ENCODE results near the gene AVL9. TPM values are rescaled to one million over a fixed set of nuclear protein-coding genes. Genes with fewer than 3 reads are reported as not detected.

The AVL9 gene
- total and polyA plus RNA-seq, 2 of the 13 experiments (the other 11 are each of a cell fraction or from before 2014, with no cell fraction given): 29.9 to 48.0 TPM

GRCh38 chr7:32537760-32538159 lies 42.5 kb downstream of the AVL9 start:
- Histone ChIP-seq H3K27me3 (ENCODE audit: control insufficient read depth in 1 of 2, insufficient read depth in 2 of 2, low read length in 2 of 2) (no peaks in the 10 kb centered on the region), H3K79me2 (ENCODE audit: insufficient read depth, low read length) (peaks cover 41% of the 10 kb centered on the region), H3K9me3 (ENCODE audit: low read length) (no peaks in the 10 kb centered on the region), H3K4me1 (ENCODE audit: insufficient read depth, low read length) (no peaks in the 10 kb centered on the region), H3K9ac (ENCODE audit: insufficient read depth, low read depth, low read length) (no peak overlapping the region), H3K27ac (ENCODE audit: extremely low read length, insufficient read depth, low read length) (no peak overlapping the region), H3K4me2 (ENCODE audit: low read depth, low read length) (no peak overlapping the region), H2AFZ (ENCODE audit: low read length) (no peak overlapping the region), H4K20me1 (ENCODE audit: insufficient read depth, low read length) (0 out of 2 replicates have a peak, but pooled peaks cover 3% of the 10 kb centered on the region), H3K4me3 (replicated peaks in 1 of 3; ENCODE audit: insufficient read depth in 1 of 3, low read depth in 2 of 3, low read length in 3 of 3) (no peak overlapping the region), H3K36me3 (replicated peaks in 1 of 2; ENCODE audit: control insufficient read depth in 1 of 2, insufficient read depth in 2 of 2, low read length in 2 of 2) (peaks cover 2 to 3% of the 10 kb centered on the region in 2 experiments; a peak in 4 of 5 replicates)
- no peak for ATAC-seq
- CTCF ChIA-PET (ENCODE audit: low intra/inter-chr PET ratio, low total read pairs): no interaction called here
- POLR2A ChIA-PET: no interaction called here
- TF ChIP-seq HNF4G (IDR thresholded peaks at IDR 0.05; ENCODE audit: borderline replicate concordance, low read depth, low read length) (no peak), HNF4G (CRISPR knock-in tag; IDR thresholded peaks at IDR 0.05; ENCODE audit: borderline replicate concordance, low read depth) (no peak), ZNF703 (CRISPR knock-in tag; IDR thresholded peaks at IDR 0.05; ENCODE audit: borderline replicate concordance) (no peak), TFAP4 (IDR thresholded peaks at IDR 0.05; ENCODE audit: borderline replicate concordance, low read depth) (no peak), ZNF773 (CRISPR knock-in tag; IDR thresholded peaks at IDR 0.05; ENCODE audit: borderline replicate concordance) (no peak), GABPA (IDR thresholded peaks at IDR 0.05; ENCODE audit: low read depth, low read length) (no peak), GABPA (CRISPR knock-in tag; IDR thresholded peaks at IDR 0.05; ENCODE audit: low read depth) (no peak), FOXO4 (CRISPR knock-in tag; conservative IDR thresholded peaks at IDR 0.05) (no peak), BORCS8-MEF2B (CRISPR knock-in tag; IDR thresholded peaks at IDR 0.05) (no peak), ZNF841 (CRISPR knock-in tag; IDR thresholded peaks at IDR 0.05; ENCODE audit: borderline replicate concordance) (no peak), MXI1 (IDR thresholded peaks at IDR 0.05; ENCODE audit: borderline replicate concordance, low read depth, low read length) (no peak), ZNF570 (CRISPR knock-in tag; IDR thresholded peaks at IDR 0.05; ENCODE audit: borderline replicate concordance) (no peak), FOXJ3 (CRISPR knock-in tag; IDR thresholded peaks at IDR 0.05; ENCODE audit: borderline replicate concordance) (no peak), ZSCAN31 (CRISPR knock-in tag; IDR thresholded peaks at IDR 0.05; ENCODE audit: low read depth) (no peak), ZNF790 (CRISPR knock-in tag; IDR thresholded peaks at IDR 0.05; ENCODE audit: borderline replicate concordance) (no peak), NCOA1 (CRISPR knock-in tag; IDR thresholded peaks at IDR 0.05) (no peak), MLX (CRISPR knock-in tag; IDR thresholded peaks at IDR 0.05) (no peak), ZNF850 (CRISPR knock-in tag; conservative IDR thresholded peaks at IDR 0.05) (no peak), ZNF567 (CRISPR knock-in tag; IDR thresholded peaks at IDR 0.05; ENCODE audit: borderline replicate concordance) (no peak), TMF1 (CRISPR knock-in tag; IDR thresholded peaks at IDR 0.05; ENCODE audit: low read depth) (no peak)
- no TSS peak for BruUV-seq (replicated peaks)
- FAIRE-seq: no peak
- intact Hi-C loops (cut with micrococcal nuclease; ENCODE audit: unreplicated experiment) (no loop called here), in situ Hi-C loops (cut with HindIII; ENCODE audit: extremely low pct_ligation_motif_present, low pct_unique_long_range_greater_than_20kb) (no loop called here)
- WGBS (ENCODE audit: low lambda C conversion rate): 100% methylated on average over 4 of the region's 4 CpGs
- no peak for DNase-seq (ENCODE audit: low spot score)

Measured in HepG2 (cell line).